Trophoblast cell (in vitro differentiated cells and primary cell): ENCODE measurements around the gene KRTAP23-1.

Experiments
- DNase-seq, 2 donors: peaks; one replicate each; pipeline ENCODE4 v3.0.0-alpha.2; 2016
- H2AFZ ChIP-seq: 2 replicates; pipeline ENCODE4 v1.6.1; 2013; ENCODE audit warnings: low read length, moderate library complexity, mild to moderate bottlenecking; ENCODE audit not compliant: insufficient read depth, poor library complexity
- H2AK5ac ChIP-seq: 2 replicates; pipeline ENCODE4 v1.6.1; 2013; ENCODE audit warnings: mild to moderate bottlenecking, low read length
- H2BK120ac ChIP-seq: 2 replicates; pipeline ENCODE4 v1.6.1; 2013; ENCODE audit warnings: low read length, mild to moderate bottlenecking, moderate library complexity; ENCODE audit not compliant: insufficient read depth, poor library complexity
- H2BK12ac ChIP-seq: 2 replicates; pipeline ENCODE4 v1.6.1; 2013; ENCODE audit warnings: mild to moderate bottlenecking, low read length, moderate library complexity
- H2BK5ac ChIP-seq: 2 replicates; pipeline ENCODE4 v1.6.1; 2013; ENCODE audit warnings: low read length, low read depth, moderate library complexity, mild to moderate bottlenecking; ENCODE audit not compliant: poor library complexity
- H3K14ac ChIP-seq: 2 replicates; pipeline ENCODE4 v1.6.1; 2013; ENCODE audit warnings: mild to moderate bottlenecking, low read length
- H3K18ac ChIP-seq: 2 replicates; pipeline ENCODE4 v1.6.1; 2013; ENCODE audit warnings: mild to moderate bottlenecking, low read length
- H3K23ac ChIP-seq: 2 replicates; pipeline ENCODE4 v1.6.1; 2013; ENCODE audit warnings: low read length
- H3K27ac ChIP-seq: 2 replicates; pipeline ENCODE4 v1.5.1; 2013; ENCODE audit warnings: low read depth, mild to moderate bottlenecking, inconsistent platforms, low read length, moderate library complexity
- H3K27me3 ChIP-seq: 2 replicates; pipeline ENCODE4 v1.6.1; 2013; ENCODE audit warnings: inconsistent platforms, mild to moderate bottlenecking, low read length, moderate library complexity; ENCODE audit not compliant: insufficient read depth
- H3K36me3 ChIP-seq, 2 experiments: 1 replicate in 1 of 2; 2 replicates in 1 of 2; pipeline ENCODE4 v1.6.1; 2013; ENCODE audit warnings: low read length in 2 of 2, mild to moderate bottlenecking in 2 of 2, moderate library complexity in 1 of 2; ENCODE audit not compliant: insufficient read depth in 2 of 2, control insufficient read depth in 1 of 2
- H3K4ac ChIP-seq: 2 replicates; pipeline ENCODE4 v1.6.1; 2013; ENCODE audit warnings: low read depth, mild to moderate bottlenecking, low read length, moderate library complexity
- H3K4me1 ChIP-seq, 2 experiments: 1 replicate in 1 of 2; 2 replicates in 1 of 2; pipeline ENCODE4 v1.6.1; 2013; ENCODE audit warnings: low read length in 2 of 2, mild to moderate bottlenecking in 2 of 2, moderate library complexity in 1 of 2; ENCODE audit not compliant: insufficient read depth in 2 of 2, control insufficient read depth in 1 of 2
- H3K4me2 ChIP-seq: 2 replicates; pipeline ENCODE4 v1.6.1; 2013; ENCODE audit warnings: inconsistent platforms, mild to moderate bottlenecking, low read length, moderate library complexity
- H3K4me3 ChIP-seq: 2 replicates; pipeline ENCODE4 v1.5.1; 2013; ENCODE audit warnings: mild to moderate bottlenecking, low read depth, low read length, inconsistent platforms
- H3K79me1 ChIP-seq: one replicate; pipeline ENCODE4 v1.6.1; 2013; ENCODE audit warnings: low read length
- H3K79me2 ChIP-seq: 2 replicates; pipeline ENCODE4 v1.6.1; 2013; ENCODE audit warnings: low read length, mild to moderate bottlenecking; ENCODE audit not compliant: control insufficient read depth, insufficient read depth, poor library complexity
- H3K9ac ChIP-seq: 2 replicates; pipeline ENCODE4 v1.6.1; 2013; ENCODE audit warnings: mild to moderate bottlenecking, low read length
- H3K9me3 ChIP-seq: 2 replicates; pipeline ENCODE4 v1.6.1; 2013; ENCODE audit warnings: low read depth, mild to moderate bottlenecking, control low read depth, inconsistent platforms, low read length; ENCODE audit not compliant: insufficient read depth
- H4K12ac ChIP-seq: 2 replicates; pipeline ENCODE4 v1.6.1; 2013; ENCODE audit warnings: low read depth, mild to moderate bottlenecking, low read length, moderate library complexity
- H4K8ac ChIP-seq: 2 replicates; pipeline ENCODE4 v1.6.1; 2013; ENCODE audit warnings: low read depth, mild to moderate bottlenecking, low read length, moderate library complexity
- H4K91ac ChIP-seq: one replicate; pipeline ENCODE4 v1.6.1; 2013; ENCODE audit warnings: low read depth, mild to moderate bottlenecking, low read length, moderate library complexity
- whole genome bisulfite sequencing: extraction: QIAGEN DNeasy Blood & Tissue Kit; methylation state at CpG from one replicate; pipeline ENCODE4 v1.1.7; 2013; ENCODE audit warnings: missing lambda C conversion rate; ENCODE audit not compliant: insufficient read length, insufficient coverage; ENCODE audit errors: extremely low coverage; 5-methylcytosine and 5-hydroxymethylcytosine counted together

Gene KRTAP23-1

GRCh38 chr21:30372139-30372770 lies 23.8 kb upstream of the KRTAP23-1 start, which contains the start of gene KRTAP13-2:
Gene KRTAP13-2 (minus strand): TSS chr21:30372271. CDS start chr21:30372213, 58 bp downstream.
- Histone ChIP-seq H3K4ac (no peak within 1 kb of the TSS), H3K4me1 (no peaks in the 10 kb centered on the region), H3K27ac (no peak within 1 kb of the TSS), H3K18ac (no peak within 1 kb of the TSS), H2BK5ac (no peak within 1 kb of the TSS), H3K14ac (no peak within 1 kb of the TSS), H3K4me2 (no peak within 1 kb of the TSS), H3K36me3 (no peaks in the 10 kb centered on the region), H3K9me3 (no peaks in the 10 kb centered on the region), H3K4me3 (no peak within 1 kb of the TSS), H2AK5ac (no peak within 1 kb of the TSS), H4K12ac (no peak within 1 kb of the TSS), H3K79me2 (no peaks in the 10 kb centered on the region), H2BK12ac (no peak within 1 kb of the TSS), H4K91ac (no peak within 1 kb of the TSS), H3K27me3 (no peaks in the 10 kb centered on the region), H3K79me1 (no peaks in the 10 kb centered on the region), H3K9ac (no peak within 1 kb of the TSS), H3K23ac (no peak within 1 kb of the TSS), H2AFZ (no peak within 1 kb of the TSS), H4K8ac (no peak within 1 kb of the TSS), H2BK120ac (no peak within 1 kb of the TSS)
- DNase-seq = no peak
- no CpG with 5 or more reads among the region's 5 CpGs for WGBS

DNA sequence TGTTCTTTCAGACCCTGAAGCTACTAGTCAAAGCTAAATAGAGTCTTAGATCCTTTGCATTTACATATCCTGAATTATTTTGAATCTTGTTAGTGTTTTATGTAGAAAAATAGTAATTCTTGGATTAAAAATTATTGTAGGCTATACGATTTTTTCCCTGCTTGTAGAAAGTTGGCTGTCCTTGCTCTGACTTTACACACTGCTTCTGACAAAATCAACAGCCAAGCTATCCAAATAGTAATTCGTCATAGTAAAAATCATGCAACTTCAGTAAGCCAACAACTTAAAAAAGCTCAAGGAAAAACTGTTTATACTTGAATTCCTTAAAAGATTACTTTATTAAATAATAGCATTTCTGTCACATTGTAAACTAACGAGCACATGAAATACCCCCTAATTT lies 7.5 kb upstream of the KRTAP23-1 start:
- no peak overlapping the region for H2BK120ac ChIP-seq
- H3K4ac ChIP-seq = no peak overlapping the region
- no peak overlapping the region for H3K14ac ChIP-seq
- no peak overlapping the region for H4K12ac ChIP-seq
- no peaks in the 10 kb centered on the region for H3K4me1 ChIP-seq
- no peak overlapping the region for H3K27ac ChIP-seq
- no peak overlapping the region for H3K4me3 ChIP-seq
- H3K9ac ChIP-seq = no peak overlapping the region
- no peaks in the 10 kb centered on the region for H3K79me2 ChIP-seq
- no peak overlapping the region for H3K23ac ChIP-seq
- H3K4me2 ChIP-seq = no peak overlapping the region
- H4K91ac ChIP-seq = no peak overlapping the region
- WGBS = no CpG with 5 or more reads among the region's 3 CpGs
- no peak overlapping the region for H2AFZ ChIP-seq
- no peaks in the 10 kb centered on the region for H3K79me1 ChIP-seq
- no peaks in the 10 kb centered on the region for H3K27me3 ChIP-seq
- no peak overlapping the region for H2BK12ac ChIP-seq
- no peak for DNase-seq
- no peak overlapping the region for H3K18ac ChIP-seq
- no peak overlapping the region for H2AK5ac ChIP-seq
- no peak overlapping the region for H2BK5ac ChIP-seq
- no peaks in the 10 kb centered on the region for H3K36me3 ChIP-seq
- no peak overlapping the region for H4K8ac ChIP-seq
- no peaks in the 10 kb centered on the region for H3K9me3 ChIP-seq

- H3K9me3 ChIP-seq = no peaks in the 10 kb centered on the region
Measured at GRCh38 chr21:30354308-30355005, 6.1 kb upstream of the KRTAP23-1 start.

GRCh38 chr21:30351534-30351933 lies 3.1 kb upstream of the KRTAP23-1 start:
- no peaks in the 10 kb centered on the region for H3K79me1 ChIP-seq
- H3K18ac ChIP-seq = no peak overlapping the region
- no peaks in the 10 kb centered on the region for H3K4me1 ChIP-seq
- H3K36me3 ChIP-seq = no peaks in the 10 kb centered on the region
- DNase-seq = no peak
- H3K27ac ChIP-seq = no peak overlapping the region
- H3K9me3 ChIP-seq = no peaks in the 10 kb centered on the region
- H2AFZ ChIP-seq = no peak overlapping the region
- H2AK5ac ChIP-seq = no peak overlapping the region
- H3K27me3 ChIP-seq = no peaks in the 10 kb centered on the region
- H3K4ac ChIP-seq = no peak overlapping the region
- no peak overlapping the region for H4K8ac ChIP-seq
- no peak overlapping the region for H2BK12ac ChIP-seq
- no peak overlapping the region for H3K4me2 ChIP-seq
- no peak overlapping the region for H2BK120ac ChIP-seq
- H3K23ac ChIP-seq = no peak overlapping the region
- H3K9ac ChIP-seq = no peak overlapping the region
- H3K79me2 ChIP-seq = no peaks in the 10 kb centered on the region
- H3K4me3 ChIP-seq = no peak overlapping the region
- no peak overlapping the region for H4K91ac ChIP-seq
- H2BK5ac ChIP-seq = no peak overlapping the region
- no CpG with 5 or more reads among the region's 1 CpG for WGBS
- H3K14ac ChIP-seq = no peak overlapping the region
- H4K12ac ChIP-seq = no peak overlapping the region

More at GRCh38 chr21:30354308-30355005, 6.1 kb upstream of the KRTAP23-1 start:
- no peaks in the 10 kb centered on the region for H3K4me1 ChIP-seq
- H3K4ac ChIP-seq = no peak overlapping the region
- no peak overlapping the region for H4K91ac ChIP-seq
- no CpG with 5 or more reads among the region's 1 CpG for WGBS
- no peak overlapping the region for H3K9ac ChIP-seq
- H4K8ac ChIP-seq = no peak overlapping the region
- H3K14ac ChIP-seq = no peak overlapping the region
- no peaks in the 10 kb centered on the region for H3K27me3 ChIP-seq
- no peak overlapping the region for H3K27ac ChIP-seq
- no peak for DNase-seq
- H3K18ac ChIP-seq = no peak overlapping the region
- no peak overlapping the region for H2BK12ac ChIP-seq
- no peak overlapping the region for H3K4me3 ChIP-seq
- H2BK120ac ChIP-seq = no peak overlapping the region
- no peak overlapping the region for H3K23ac ChIP-seq
- no peaks in the 10 kb centered on the region for H3K79me2 ChIP-seq
- no peak overlapping the region for H3K4me2 ChIP-seq
- H4K12ac ChIP-seq = no peak overlapping the region
- no peak overlapping the region for H2AK5ac ChIP-seq
- no peaks in the 10 kb centered on the region for H3K79me1 ChIP-seq
- H3K36me3 ChIP-seq = no peaks in the 10 kb centered on the region
- no peak overlapping the region for H2BK5ac ChIP-seq
- no peak overlapping the region for H2AFZ ChIP-seq
